H1 (cell line): Measurements from ENCODE around the gene CFAP206. TPM values are rescaled to one million over a fixed set of nuclear protein-coding genes. Genes with fewer than 3 reads are reported as not detected.

ENCODE experiments used
- CTCF ChIA-PET: fragments of 300-600 bp; sonication (Branson Sonifier 250); formaldehyde crosslinking; loops from one replicate; lab custom pipeline; 2021; ENCODE audit not compliant: partially characterized antibody; lab: Charles Lee
- POLR2A ChIA-PET: fragments of 300-600 bp; sonication (Branson Sonifier 250); formaldehyde crosslinking; loops from one replicate; lab custom pipeline; 2021; ENCODE audit warnings: inconsistent platforms; ENCODE audit not compliant: partially characterized antibody; lab: Charles Lee
- DNase-seq, 2 experiments: peaks; one replicate each; pipeline versions ENCODE4 v3.0.0 to v3.0.0-alpha.2; 2010 to 2022; ENCODE audit warnings: low spot score in 2 of 2, low read depth in 1 of 2, mixed read lengths in 1 of 2
- FAIRE-seq: peaks from 2 replicates; lab custom pipeline; 2011; peaks lifted over from hg19 to GRCh38; lab: Jason Lieb, UNC
- H2AFZ ChIP-seq: 2 replicates; pipeline ENCODE4 v1.8.1; 2012; ENCODE audit warnings: low read length, inconsistent platforms
- H2AK5ac ChIP-seq: 2 replicates; pipeline ENCODE4 v1.6.1; 2013; ENCODE audit warnings: low read depth, low read length
- H2BK120ac ChIP-seq: replicated peaks from 2 replicates; pipeline ENCODE3; 2013; ENCODE audit warnings: low read depth, low read length, inconsistent platforms
- H2BK12ac ChIP-seq: 2 replicates; pipeline ENCODE4 v1.6.1; 2013; ENCODE audit warnings: low read depth, low read length
- H2BK15ac ChIP-seq: 2 replicates; pipeline ENCODE4 v1.6.1; 2013; ENCODE audit warnings: low read length
- H2BK20ac ChIP-seq: 2 replicates; pipeline ENCODE4 v1.6.1; 2013; ENCODE audit warnings: low read length
- H2BK5ac ChIP-seq: 2 replicates; pipeline ENCODE4 v1.6.1; 2013; ENCODE audit warnings: low read depth, low read length
- H3K14ac ChIP-seq: 2 replicates; pipeline ENCODE4 v1.6.1; 2013; ENCODE audit warnings: inconsistent platforms; ENCODE audit not compliant: insufficient read length
- H3K18ac ChIP-seq: 2 replicates; pipeline ENCODE4 v1.6.1; 2013; ENCODE audit warnings: low read length; ENCODE audit errors: extremely low read depth
- H3K23ac ChIP-seq: 2 replicates; pipeline ENCODE4 v1.6.1; 2013; ENCODE audit warnings: inconsistent platforms; ENCODE audit not compliant: insufficient read length
- H3K23me2 ChIP-seq: 2 replicates; pipeline ENCODE4 v1.6.1; 2013; ENCODE audit warnings: low read depth, low read length
- H3K27ac ChIP-seq: 2 replicates; pipeline ENCODE4 v1.6.1; 2011; ENCODE audit warnings: low read depth, low read length, inconsistent platforms
- H3K27me3 ChIP-seq, 4 experiments: replicated peaks in 1 of 4; 1 replicate in 1 of 4; 2 replicates in 3 of 4; pipeline versions ENCODE4 v1.6.1 to v1.8.1; 2011 to 2013; ENCODE audit warnings: low read length in 3 of 4, mild to moderate bottlenecking in 3 of 4, inconsistent platforms in 2 of 4, mixed read lengths in 2 of 4, moderate library complexity in 1 of 4; ENCODE audit not compliant: control insufficient read depth in 3 of 4, insufficient read depth in 3 of 4; ENCODE audit errors: extremely low read depth in 1 of 4
- H3K36me3 ChIP-seq, 4 experiments: 2 replicates each; pipeline versions ENCODE4 v1.6.1 to v1.8.1; 2011 to 2013; ENCODE audit warnings: mild to moderate bottlenecking in 4 of 4, low read length in 3 of 4, moderate library complexity in 2 of 4, control low read depth in 1 of 4, inconsistent platforms in 1 of 4; ENCODE audit not compliant: insufficient read depth in 4 of 4, control insufficient read depth in 2 of 4
- H3K4ac ChIP-seq: replicated peaks from 2 replicates; pipeline ENCODE3; 2013; ENCODE audit warnings: low read length, low read depth, mixed read lengths, inconsistent platforms; ENCODE audit not compliant: insufficient read length
- H3K4me1 ChIP-seq, 4 experiments: replicated peaks in 1 of 4; 1 replicate in 1 of 4; 2 replicates in 3 of 4; pipeline versions ENCODE4 v1.6.1 to v1.8.1; 2011 to 2013; ENCODE audit warnings: low read length in 3 of 4, inconsistent platforms in 2 of 4, mixed read lengths in 1 of 4; ENCODE audit not compliant: insufficient read depth in 4 of 4, control insufficient read depth in 3 of 4
- H3K4me2 ChIP-seq, 2 experiments: 2 replicates each; pipeline versions ENCODE4 v1.6.1 to v1.8.1; 2011 to 2013; ENCODE audit warnings: low read depth in 2 of 2, low read length in 2 of 2, control low read depth in 1 of 2, inconsistent platforms in 1 of 2, mild to moderate bottlenecking in 1 of 2; ENCODE audit not compliant: insufficient read depth in 1 of 2
- H3K4me3 ChIP-seq, 4 experiments: fragments of 200-600, 300-600 bp in 1 of 4; sonication (generic), shearing (Covaris generic), sonication (Bioruptor Twin) in 1 of 4; 2 replicates each; pipeline versions ENCODE4 v1.5.1 to v1.8.1; 2011 to 2016; ENCODE audit warnings: low read length in 4 of 4, low read depth in 3 of 4, control low read depth in 2 of 4, inconsistent platforms in 2 of 4, mild to moderate bottlenecking in 2 of 4, mixed read lengths in 1 of 4, moderate library complexity in 1 of 4; ENCODE audit not compliant: insufficient read depth in 2 of 4; ENCODE audit errors: extremely low read depth in 1 of 4
- H3K56ac ChIP-seq: replicated peaks from 2 replicates; pipeline ENCODE3; 2013; ENCODE audit warnings: low read depth, mild to moderate bottlenecking, mixed read lengths, low read length, inconsistent platforms; ENCODE audit not compliant: insufficient read length
- H3K79me1 ChIP-seq: 2 replicates; pipeline ENCODE4 v1.6.1; 2013; ENCODE audit warnings: low read depth, low read length, control low read depth
- H3K79me2 ChIP-seq, 2 experiments: 2 replicates each; pipeline versions ENCODE4 v1.6.1 to v1.8.1; 2012 to 2013; ENCODE audit warnings: low read length in 2 of 2, mild to moderate bottlenecking in 2 of 2, inconsistent platforms in 1 of 2; ENCODE audit not compliant: insufficient read depth in 2 of 2, control insufficient read depth in 1 of 2
- H3K9ac ChIP-seq, 4 experiments: replicated peaks in 1 of 4; 1 replicate in 1 of 4; 2 replicates in 3 of 4; pipeline versions ENCODE4 v1.6.1 to v1.8.1; 2011 to 2013; ENCODE audit warnings: low read depth in 3 of 4, low read length in 3 of 4, control low read depth in 2 of 4, mild to moderate bottlenecking in 2 of 4, moderate library complexity in 2 of 4, inconsistent platforms in 1 of 4; ENCODE audit errors: extremely low read depth in 1 of 4
- H3K9me3 ChIP-seq, 2 experiments: 2 replicates each; pipeline versions ENCODE4 v1.6.1 to v1.8.1; 2012 to 2013; ENCODE audit warnings: mild to moderate bottlenecking in 2 of 2, moderate library complexity in 2 of 2, control low read depth in 1 of 2, inconsistent platforms in 1 of 2, low read depth in 1 of 2, low read length in 1 of 2, mixed read lengths in 1 of 2; ENCODE audit not compliant: insufficient read depth in 2 of 2
- H4K20me1 ChIP-seq, 2 experiments: replicated peaks in 1 of 2; 2 replicates each; pipeline versions ENCODE3 to v1.8.1; 2011 to 2013; ENCODE audit warnings: inconsistent platforms in 2 of 2, low read length in 2 of 2, mild to moderate bottlenecking in 1 of 2; ENCODE audit not compliant: insufficient read depth in 2 of 2, control insufficient read depth in 1 of 2
- H4K5ac ChIP-seq: 2 replicates; pipeline ENCODE4 v1.6.1; 2013; ENCODE audit warnings: low read length, low read depth, mixed read lengths, inconsistent platforms; ENCODE audit not compliant: insufficient read length
- H4K8ac ChIP-seq: 2 replicates; pipeline ENCODE4 v1.8.0; 2013; ENCODE audit warnings: mild to moderate bottlenecking, moderate library complexity, low read length, inconsistent platforms; ENCODE audit not compliant: insufficient read depth; ENCODE audit errors: extremely low read depth
- H4K91ac ChIP-seq: replicated peaks from 2 replicates; pipeline ENCODE3; 2013; ENCODE audit warnings: low read length, mixed read lengths, inconsistent platforms; ENCODE audit not compliant: insufficient read length
- CHD7 ChIP-seq: fragments of 300-600 bp; sonication (generic); IDR thresholded peaks from 2 replicates; pipeline ENCODE4 v1.7.1; 2012; ENCODE audit warnings: low read length, moderate library complexity, mild to moderate bottlenecking, inconsistent platforms; ENCODE audit not compliant: insufficient replicate concordance
- SUZ12 ChIP-seq: fragments of 200-600 bp; sonication (generic); IDR thresholded peaks from 2 replicates; pipeline ENCODE4 v1.6.1; 2012; ENCODE audit warnings: mild to moderate bottlenecking, inconsistent platforms, low read length, moderate library complexity, mixed read lengths
- polyA plus RNA-seq, 7 experiments: library from polyadenylated mRNA; depleted of rRNA in 3 of 7; stranded (reverse) in 5 of 7; unstranded in 2 of 7; fragments of >200 nt in 5 of 7; fragments of 200-250 nt in 2 of 7; gene quantifications; 1 replicate in 5 of 7; 2 replicates in 1 of 7; 4 replicates in 1 of 7; pipeline versions ENCODE4 v1.2.1 to v1.2.3, GENCODE V29; 2011 to 2013; ENCODE audit warnings: missing spikeins in 2 of 7, mixed read lengths in 2 of 7
- total RNA-seq: library from RNA; stranded (reverse); fragmentation: NEBNext Ultra II Directional; extraction: Animal tissue kit (Norgen Biotek cat#: 25700); gene quantifications from 2 replicates; pipeline ENCODE4 v1.2.1, GENCODE V29; 2021

The CFAP206 gene
- total and polyA plus RNA-seq, 2 of the 8 experiments (the other 6 are each of a cell fraction or from before 2014, with no cell fraction given): not detected

- Histone ChIP-seq H3K27ac (no peak overlapping the region), H3K36me3 (no peaks in the 10 kb centered on the region), H3K4me1 (no peaks in the 10 kb centered on the region), H3K79me1 (no peaks in the 10 kb centered on the region), H2BK20ac (no peak overlapping the region), H3K4ac (no peak overlapping the region), H3K18ac (no peak overlapping the region), H4K5ac (no peak overlapping the region), H2BK120ac (no peak overlapping the region), H3K4me3 (no peak overlapping the region), H3K4me2 (no peak overlapping the region), H4K20me1 (peaks cover 0 to 2% of the 10 kb centered on the region in 2 experiments), H4K8ac (no peak overlapping the region), H3K23ac (no peak overlapping the region), H3K23me2 (no peaks in the 10 kb centered on the region), H2AK5ac (no peak overlapping the region), H3K56ac (no peak overlapping the region), H4K91ac (no peak overlapping the region), H2BK15ac (no peak overlapping the region), H3K9me3 (no peaks in the 10 kb centered on the region), H2BK12ac (no peak overlapping the region), H3K9ac (no peak overlapping the region), H2AFZ (no peak overlapping the region), H3K27me3 (no peaks in the 10 kb centered on the region), H3K14ac (no peak overlapping the region), H2BK5ac (no peak overlapping the region), H3K79me2 (no peaks in the 10 kb centered on the region)
- ChIA-PET CTCF (no interaction called here), POLR2A (no interaction called here)
- no peak for DNase-seq
- no peak for FAIRE-seq
- TF ChIP-seq SUZ12 (no peak), CHD7 (no peak)
Measured at GRCh38 chr6:87498048-87498447, 90.3 kb downstream of the CFAP206 start.
